ENCODE data around the gene RD3L.
"Not testable (repeated sequence)": the region's sequence is repeated elsewhere in the genome, so short reads cannot be mapped to it uniquely, and the experiment has no call there.

The RD3L gene

GRCh38 chr14:103928011-103928890, 14.1 kb downstream of the RD3L start, which contains the start of gene TDRD9:
TSS of gene TDRD9 (plus strand) at chr14:103928456. CDS start at chr14:103928510, 54 bp downstream.
- no peak for DNase-seq (ENCODE audit: low read depth in 2 of 2)

GRCh38 chr14:103927566-103927965, 14.8 kb downstream of the RD3L start:
- DNase-seq (ENCODE audit: low read depth in 2 of 2): no peak

- no peak for DNase-seq (ENCODE audit: low read depth in 2 of 2)
Measured at GRCh38 chr14:103925316-103925715, 17.0 kb downstream of the RD3L start.

GRCh38 chr14:103923863-103924262, 18.5 kb downstream of the RD3L start:
- DNase-seq (ENCODE audit: low read depth in 2 of 2): no peak

- DNase-seq (ENCODE audit: low read depth in 2 of 2): not testable (repeated sequence)
Measured at GRCh38 chr14:103921855-103922200, 20.5 kb downstream of the RD3L start.

- DNase-seq (ENCODE audit: low read depth in 2 of 2): peak; percentile 85 to 89
Measured at GRCh38 chr14:103920981-103921854, 21.1 kb downstream of the RD3L start.

- DNase-seq (ENCODE audit: low read depth in 2 of 2): no peak
Measured at GRCh38 chr14:103916636-103917262, 25.6 kb downstream of the RD3L start.

GRCh38 chr14:103915616-103916015, 26.7 kb downstream of the RD3L start:
- DNase-seq (ENCODE audit: low read depth in 2 of 2): no peak

GRCh38 chr14:103910984-103911383, 31.3 kb downstream of the RD3L start:
- no peak for DNase-seq (ENCODE audit: low read depth in 2 of 2)

GRCh38 chr14:103910262-103910935, 31.9 kb downstream of the RD3L start:
- peak; percentile 60 to 75 for DNase-seq (ENCODE audit: low read depth in 2 of 2)

- no peak for DNase-seq (ENCODE audit: low read depth in 2 of 2)
Measured at GRCh38 chr14:103909531-103910261, 32.6 kb downstream of the RD3L start.

GRCh38 chr14:103908580-103908979, 33.7 kb downstream of the RD3L start:
- DNase-seq (ENCODE audit: low read depth in 2 of 2): no peak

- peak in 1 of 2 donors; percentile 9 for DNase-seq (ENCODE audit: low read depth in 2 of 2)
Measured at GRCh38 chr14:103905842-103906456, 36.4 kb downstream of the RD3L start.

GRCh38 chr14:103904493-103905107, 37.7 kb downstream of the RD3L start:
- no peak for DNase-seq (ENCODE audit: low read depth in 2 of 2)

GRCh38 chr14:103899833-103900232, 42.5 kb downstream of the RD3L start:
- DNase-seq (ENCODE audit: low read depth in 2 of 2): no peak

GRCh38 chr14:103899316-103899715, 43.0 kb downstream of the RD3L start:
- DNase-seq (ENCODE audit: low read depth in 2 of 2): no peak

GRCh38 chr14:103898711-103899110, 43.6 kb downstream of the RD3L start:
- DNase-seq (ENCODE audit: low read depth in 2 of 2): no peak

- no peak for DNase-seq (ENCODE audit: low read depth in 2 of 2)
Measured at GRCh38 chr14:103898204-103898603, 44.1 kb downstream of the RD3L start.

- no peak for DNase-seq (ENCODE audit: low read depth in 2 of 2)
Measured at GRCh38 chr14:103897075-103897947, 45.0 kb downstream of the RD3L start.
